PC-3 (cell line): ENCODE results near the gene CD200R1.

Source experiments
- EZH2 ChIP-seq: fragments of 300-600 bp; sonication (generic); IDR thresholded peaks from one replicate; pipeline ENCODE4 v1.6.1; 2017; ENCODE audit warnings: antibody characterized with exemption, mild to moderate bottlenecking, low read length; ENCODE audit not compliant: unreplicated experiment
- EZH2phosphoT487 ChIP-seq: fragments of 300-600 bp; sonication (generic); IDR thresholded peaks from 2 replicates; pipeline ENCODE4 v1.6.1; 2018; ENCODE audit warnings: mild to moderate bottlenecking, antibody characterized with exemption, low read length, borderline replicate concordance
- TF ChIP-seq, protein P1 (sequence below): fragments of 300-600 bp; sonication (generic); conservative IDR thresholded peaks from 2 replicates; pipeline ENCODE4 v1.5.1; 2017; ENCODE audit warnings: antibody characterized with exemption, low read depth, mild to moderate bottlenecking, low read length

DNA sequence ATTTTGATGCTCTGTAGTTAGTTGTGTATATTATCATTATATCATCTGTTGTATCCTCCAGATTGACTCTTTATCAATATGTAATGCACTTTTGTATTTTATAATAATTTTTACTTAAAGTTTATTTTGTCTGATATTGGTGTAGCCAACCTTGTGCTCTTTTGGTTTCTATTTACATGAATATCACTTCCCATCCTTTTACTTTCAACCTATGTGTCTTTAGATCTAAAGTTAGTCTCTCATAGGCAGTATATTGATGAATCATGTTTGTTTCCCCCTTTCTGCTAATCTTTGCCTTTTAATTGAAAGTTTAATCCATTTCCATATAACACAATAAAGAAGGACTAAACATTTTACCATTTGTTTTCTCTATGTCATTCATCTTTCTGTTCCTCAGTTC is 100.2 kb downstream of the CD200R1 start:
- TF ChIP-seq, protein P1, sequence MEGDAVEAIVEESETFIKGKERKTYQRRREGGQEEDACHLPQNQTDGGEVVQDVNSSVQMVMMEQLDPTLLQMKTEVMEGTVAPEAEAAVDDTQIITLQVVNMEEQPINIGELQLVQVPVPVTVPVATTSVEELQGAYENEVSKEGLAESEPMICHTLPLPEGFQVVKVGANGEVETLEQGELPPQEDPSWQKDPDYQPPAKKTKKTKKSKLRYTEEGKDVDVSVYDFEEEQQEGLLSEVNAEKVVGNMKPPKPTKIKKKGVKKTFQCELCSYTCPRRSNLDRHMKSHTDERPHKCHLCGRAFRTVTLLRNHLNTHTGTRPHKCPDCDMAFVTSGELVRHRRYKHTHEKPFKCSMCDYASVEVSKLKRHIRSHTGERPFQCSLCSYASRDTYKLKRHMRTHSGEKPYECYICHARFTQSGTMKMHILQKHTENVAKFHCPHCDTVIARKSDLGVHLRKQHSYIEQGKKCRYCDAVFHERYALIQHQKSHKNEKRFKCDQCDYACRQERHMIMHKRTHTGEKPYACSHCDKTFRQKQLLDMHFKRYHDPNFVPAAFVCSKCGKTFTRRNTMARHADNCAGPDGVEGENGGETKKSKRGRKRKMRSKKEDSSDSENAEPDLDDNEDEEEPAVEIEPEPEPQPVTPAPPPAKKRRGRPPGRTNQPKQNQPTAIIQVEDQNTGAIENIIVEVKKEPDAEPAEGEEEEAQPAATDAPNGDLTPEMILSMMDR: no peak
- TF ChIP-seq EZH2 (no peak), EZH2phosphoT487 (no peak)
